ENCODE results near the gene KRT72.

KRT72 gene

GRCh38 chr12:52542785-52543318, 58.4 kb downstream of the KRT72 start:
- TF ChIP-seq CTCF (IDR thresholded peaks at IDR 0.05) = no peak
- Histone ChIP-seq H3K27ac (no peak overlapping the region), H3K27me3 (no peaks in the 10 kb centered on the region), H3K4me3 (no peak overlapping the region), H3K36me3 (no peaks in the 10 kb centered on the region), H3K9me3 (no peaks in the 10 kb centered on the region), H3K4me1 (peaks cover 0 to 36% (median 14%) of the 10 kb centered on the region in 4 donors)
- intact Hi-C loops (cut with DNase I; ENCODE audit: low total_unique reads) = no loop called here
- DNase-seq = no peak

- intact Hi-C loops (cut with DNase I; ENCODE audit: low total_unique reads) = no loop called here
- Histone ChIP-seq H3K27me3 (no peaks in the 10 kb centered on the region), H3K36me3 (no peaks in the 10 kb centered on the region), H3K27ac (no peak overlapping the region), H3K9me3 (no peaks in the 10 kb centered on the region), H3K4me3 (no peak overlapping the region), H3K4me1 (peaks cover 0 to 36% (median 14%) of the 10 kb centered on the region in 4 donors)
- DNase-seq = no peak
- TF ChIP-seq CTCF (IDR thresholded peaks at IDR 0.05) = no peak
These were observed 59.1 kb downstream of the KRT72 start for GRCh38 chr12:52542157-52542556.

- no peaks in the 10 kb centered on the region for H3K36me3 ChIP-seq
- H3K27me3 ChIP-seq = no peaks in the 10 kb centered on the region
- intact Hi-C loops (cut with DNase I; ENCODE audit: low total_unique reads) = no loop called here
- no peak overlapping the region for H3K4me3 ChIP-seq
- no peak overlapping the region for H3K27ac ChIP-seq
- no peaks in the 10 kb centered on the region for H3K9me3 ChIP-seq
- no peak for DNase-seq
- peaks cover 0 to 36% (median 14%) of the 10 kb centered on the region in 4 donors for H3K4me1 ChIP-seq
- TF ChIP-seq CTCF (IDR thresholded peaks at IDR 0.05) = no peak
These were observed 59.6 kb downstream of the KRT72 start for GRCh38 chr12:52541709-52542108.

GRCh38 chr12:52540531-52540930, 60.7 kb downstream of the KRT72 start:
- Histone ChIP-seq H3K4me1 (peaks cover 0 to 36% (median 14%) of the 10 kb centered on the region in 4 donors), H3K4me3 (no peak overlapping the region), H3K9me3 (no peaks in the 10 kb centered on the region), H3K36me3 (no peaks in the 10 kb centered on the region), H3K27ac (no peak overlapping the region), H3K27me3 (no peaks in the 10 kb centered on the region)
- DNase-seq = no peak
- intact Hi-C loops (cut with DNase I; ENCODE audit: low total_unique reads) = no loop called here
- TF ChIP-seq CTCF (IDR thresholded peaks at IDR 0.05) = no peak

GRCh38 chr12:52539821-52540173, 61.5 kb downstream of the KRT72 start:
- Histone ChIP-seq H3K4me1 (peaks cover 0 to 30% (median 9%) of the 10 kb centered on the region in 4 donors), H3K4me3 (no peak overlapping the region), H3K36me3 (no peaks in the 10 kb centered on the region), H3K27me3 (no peaks in the 10 kb centered on the region), H3K9me3 (no peaks in the 10 kb centered on the region), H3K27ac (no peak overlapping the region)
- intact Hi-C loops (cut with DNase I; ENCODE audit: low total_unique reads) = no loop called here
- no peak for TF ChIP-seq CTCF (IDR thresholded peaks at IDR 0.05)
- DNase-seq = no peak

Measured in tibial artery (tissue), 4 donors.